GM12872 (cell line): Measurements from ENCODE around the gene TRAK1.

Experiments used
- TF ChIP-seq, protein P1 (sequence below): IDR thresholded peaks from 3 replicates; pipeline ENCODE4 v1.5.1; 2011; ENCODE audit warnings: low read depth, mild to moderate bottlenecking, low read length, moderate library complexity; ENCODE audit not compliant: insufficient read depth

The TRAK1 gene

DNA sequence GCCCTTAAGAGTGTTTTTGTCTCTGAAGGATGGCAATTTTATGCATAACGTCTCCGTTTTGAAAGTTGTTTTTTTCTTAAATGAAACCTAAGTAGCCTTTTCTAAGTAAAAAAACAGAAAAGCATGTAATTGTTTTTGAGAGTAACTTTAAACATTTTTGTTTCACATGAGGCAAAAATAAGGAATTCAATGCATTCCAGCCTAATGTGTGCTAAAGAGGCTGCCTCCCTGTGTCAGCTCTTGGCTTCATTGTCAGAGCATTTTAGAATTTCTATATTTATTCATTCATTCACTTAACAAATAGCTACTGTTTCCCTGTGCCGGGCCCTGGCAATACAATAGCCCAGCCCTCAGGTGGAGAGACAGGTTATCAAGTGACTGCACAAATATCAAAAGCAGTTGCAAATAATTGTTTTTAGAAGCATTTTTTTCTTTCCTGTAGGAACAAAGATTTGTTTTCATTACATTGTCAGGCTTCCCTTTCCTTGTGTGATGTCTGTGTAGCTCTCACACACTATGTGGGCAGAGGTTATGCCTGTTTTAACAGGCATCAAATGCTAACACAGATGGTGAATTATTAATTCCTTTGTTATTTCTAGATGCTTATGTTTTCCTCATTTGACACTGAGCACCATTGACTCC is 93.0 kb downstream of the TRAK1 start:
- TF ChIP-seq, protein P1, sequence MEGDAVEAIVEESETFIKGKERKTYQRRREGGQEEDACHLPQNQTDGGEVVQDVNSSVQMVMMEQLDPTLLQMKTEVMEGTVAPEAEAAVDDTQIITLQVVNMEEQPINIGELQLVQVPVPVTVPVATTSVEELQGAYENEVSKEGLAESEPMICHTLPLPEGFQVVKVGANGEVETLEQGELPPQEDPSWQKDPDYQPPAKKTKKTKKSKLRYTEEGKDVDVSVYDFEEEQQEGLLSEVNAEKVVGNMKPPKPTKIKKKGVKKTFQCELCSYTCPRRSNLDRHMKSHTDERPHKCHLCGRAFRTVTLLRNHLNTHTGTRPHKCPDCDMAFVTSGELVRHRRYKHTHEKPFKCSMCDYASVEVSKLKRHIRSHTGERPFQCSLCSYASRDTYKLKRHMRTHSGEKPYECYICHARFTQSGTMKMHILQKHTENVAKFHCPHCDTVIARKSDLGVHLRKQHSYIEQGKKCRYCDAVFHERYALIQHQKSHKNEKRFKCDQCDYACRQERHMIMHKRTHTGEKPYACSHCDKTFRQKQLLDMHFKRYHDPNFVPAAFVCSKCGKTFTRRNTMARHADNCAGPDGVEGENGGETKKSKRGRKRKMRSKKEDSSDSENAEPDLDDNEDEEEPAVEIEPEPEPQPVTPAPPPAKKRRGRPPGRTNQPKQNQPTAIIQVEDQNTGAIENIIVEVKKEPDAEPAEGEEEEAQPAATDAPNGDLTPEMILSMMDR, result no peak

DNA sequence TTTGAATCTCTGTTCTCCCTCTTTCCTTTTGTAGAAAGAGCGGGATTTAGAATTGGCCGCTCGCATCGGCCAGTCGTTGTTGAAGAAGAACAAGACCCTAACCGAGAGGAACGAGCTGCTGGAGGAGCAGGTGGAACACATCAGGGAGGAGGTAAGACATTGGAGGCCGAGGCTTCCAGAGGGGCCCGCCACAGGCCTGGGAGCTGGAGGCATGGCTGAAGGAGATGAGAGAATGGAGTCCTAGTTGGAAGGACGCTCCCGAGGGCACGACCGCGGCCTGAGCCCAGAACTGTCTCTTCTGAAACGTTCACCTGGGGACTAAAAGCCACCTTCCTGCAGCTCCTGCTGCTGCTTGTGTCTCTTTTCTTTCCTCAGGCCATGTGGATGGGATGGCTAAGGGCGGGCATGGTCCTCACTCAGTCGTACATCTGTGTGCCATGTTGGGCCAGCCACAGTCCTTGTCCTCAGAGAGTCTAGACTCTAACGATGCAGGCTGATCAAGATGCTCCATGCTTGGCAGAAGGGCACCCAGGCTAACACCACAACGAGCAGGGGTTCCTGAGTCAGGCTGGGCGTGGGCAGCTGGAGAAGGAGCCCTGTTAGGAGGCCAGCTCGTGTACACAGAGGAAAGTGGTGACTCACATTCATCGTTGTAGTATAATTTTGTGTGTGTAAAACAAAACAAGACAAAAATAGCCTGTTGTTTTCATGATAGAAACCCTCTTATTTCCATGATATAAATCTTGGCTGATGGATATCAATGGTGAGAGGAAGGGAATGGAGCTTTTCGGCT is 93.7 kb downstream of the TRAK1 start:
- TF ChIP-seq, protein P1, result no peak

DNA sequence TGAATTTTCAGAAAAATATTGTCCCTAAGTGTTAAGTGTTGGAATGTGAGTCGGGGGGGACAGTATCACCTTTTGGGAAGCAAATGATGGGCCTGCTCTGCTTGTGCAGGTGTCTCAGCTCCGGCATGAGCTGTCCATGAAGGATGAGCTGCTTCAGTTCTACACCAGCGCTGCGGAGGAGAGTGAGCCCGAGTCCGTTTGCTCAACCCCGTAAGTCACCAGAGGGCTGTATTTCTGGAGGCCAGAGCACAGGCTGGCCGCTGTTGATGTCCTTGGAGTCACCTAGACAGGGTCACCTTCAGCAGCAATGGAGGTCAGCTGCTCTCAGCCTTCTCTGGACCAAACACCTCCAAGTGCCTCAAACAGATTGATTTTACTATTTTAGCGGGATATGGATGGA is 96.8 kb downstream of the TRAK1 start:
- TF ChIP-seq, protein P1, result no peak

DNA sequence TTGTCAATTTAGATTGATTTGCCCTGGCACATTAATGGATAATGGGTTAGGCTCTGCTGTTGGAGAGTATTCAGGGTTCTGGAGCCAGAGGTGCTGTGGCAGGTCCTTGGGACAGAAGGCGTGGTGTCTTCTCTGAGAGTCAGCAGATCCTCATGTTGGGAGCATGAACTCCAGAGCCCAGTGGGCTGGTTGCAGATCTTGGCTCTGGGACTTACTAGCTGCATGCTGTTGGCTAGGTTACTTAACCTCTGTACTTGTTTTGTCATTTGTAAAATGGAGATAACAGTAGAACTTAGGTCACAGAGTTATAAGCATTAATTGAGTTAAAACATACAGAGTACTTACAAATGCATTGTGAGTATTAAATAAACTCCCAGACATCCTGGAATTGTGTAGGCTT is 97.2 kb downstream of the TRAK1 start:
- TF ChIP-seq, protein P1, result no peak

DNA sequence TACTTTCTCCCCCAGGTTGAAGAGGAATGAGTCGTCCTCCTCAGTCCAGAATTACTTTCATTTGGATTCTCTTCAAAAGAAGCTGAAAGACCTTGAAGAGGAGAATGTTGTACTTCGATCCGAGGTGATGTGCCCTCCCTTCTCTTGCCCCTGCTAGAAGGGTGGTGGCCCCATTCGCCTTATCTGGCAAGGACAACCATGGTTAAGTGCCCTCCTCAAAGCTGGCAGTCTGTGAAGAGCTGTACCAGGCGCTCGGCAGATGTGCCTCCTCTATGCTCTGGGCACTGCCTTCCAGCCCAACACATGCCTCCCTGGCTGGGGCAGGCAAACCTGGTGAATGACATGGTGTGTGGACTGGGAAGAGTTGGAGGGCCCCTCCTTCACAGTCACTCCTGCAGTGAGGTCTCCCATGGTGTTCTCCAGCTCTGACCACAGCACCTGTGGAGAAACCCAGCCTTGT is 97.9 kb downstream of the TRAK1 start:
- TF ChIP-seq, protein P1, result no peak

DNA sequence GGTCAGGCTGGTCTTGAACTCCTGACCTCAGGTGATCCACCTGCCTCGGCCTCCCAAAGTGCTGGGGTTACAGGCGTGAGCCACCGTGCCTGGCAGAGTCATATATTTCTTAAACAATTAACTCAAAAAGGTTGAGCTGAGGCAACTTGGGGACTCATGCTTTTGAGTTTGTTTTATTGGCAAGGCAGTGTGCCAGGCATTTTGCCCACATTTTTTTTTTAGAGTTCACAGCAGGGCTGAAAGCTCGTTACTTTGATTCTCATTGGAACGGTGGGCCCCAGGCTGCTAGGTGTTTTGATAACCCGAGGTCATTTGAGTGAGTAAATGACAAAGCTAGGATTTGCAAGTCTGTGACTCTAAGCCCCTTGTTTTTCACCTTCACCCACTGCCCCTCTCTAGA is 98.6 kb downstream of the TRAK1 start:
- TF ChIP-seq, protein P1, result no peak

DNA sequence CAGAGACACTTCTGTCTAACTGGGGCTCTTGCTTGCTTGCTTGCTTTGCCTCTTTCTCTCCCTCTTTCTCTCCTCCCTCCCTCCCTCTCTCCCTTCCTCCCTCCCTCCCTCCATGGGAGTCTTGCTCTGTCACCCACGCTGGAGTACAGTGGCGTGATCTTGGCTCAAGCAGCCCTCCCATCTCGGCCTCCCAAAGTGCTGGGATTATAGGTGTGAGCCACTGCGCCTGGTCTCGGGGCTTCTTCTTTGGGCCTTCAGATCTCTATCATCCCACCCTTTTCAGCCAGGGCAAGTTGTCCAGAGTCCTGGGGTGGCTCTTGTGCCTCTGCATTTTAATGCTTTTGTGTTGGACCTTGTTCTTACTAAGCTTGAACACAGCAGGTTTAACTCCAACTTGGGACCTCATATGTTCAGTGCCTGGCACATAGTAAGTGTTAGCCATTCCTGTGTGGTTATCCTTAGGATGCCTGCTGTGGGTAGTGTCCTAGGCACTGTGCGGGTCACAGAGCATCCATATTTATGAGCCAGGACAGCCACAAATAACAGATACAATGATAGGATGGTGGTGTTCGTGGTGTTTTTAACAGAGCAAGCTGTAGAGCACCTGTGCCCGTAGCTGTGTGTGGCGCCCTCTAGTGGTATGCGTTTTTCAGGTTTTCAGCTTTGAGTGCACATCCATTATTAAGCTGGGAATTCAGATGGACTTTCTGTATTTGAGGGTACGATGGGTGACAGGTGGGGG is 99.7 kb downstream of the TRAK1 start:
- TF ChIP-seq, protein P1, result peak; percentile 85
